HCT116 (cell line): ENCODE results near the gene PLEKHA5. TPM values are rescaled to one million over a fixed set of nuclear protein-coding genes. Genes with fewer than 3 reads are reported as not detected.

Experiments
- ATAC-seq: fragments of 200-7000 bp; cut with Tn5 transposase; 2 replicates; pipeline ENCODE4 v1.9.1; 2020; ENCODE audit warnings: mild to moderate bottlenecking, moderate library complexity
- BruUV-seq: library from RNA; stranded (reverse); fragments of 400-500 nt; replicated peaks from 2 replicates; lab custom pipeline; 2021; lab: Mats Ljungman, UMichigan
- CTCF ChIA-PET: fragments of 300-600 bp; sonication (Branson Sonifier 250); formaldehyde crosslinking; loops from one replicate; lab custom pipeline; 2021; ENCODE audit warnings: antibody characterized with exemption; lab: Charles Lee
- POLR2A ChIA-PET: fragments of 300-600, 350-600 bp; sonication (Branson Sonifier 250); formaldehyde crosslinking; loops from one replicate; lab custom pipeline; 2021; ENCODE audit warnings: antibody characterized with exemption; lab: Charles Lee
- RAD21 ChIA-PET, 2 experiments: fragments of 300-600 bp; sonication (Branson Sonifier 250); formaldehyde crosslinking; loops; one replicate each; lab custom pipeline; 2023; ENCODE audit warnings: low total read pairs in 2 of 2; ENCODE audit not compliant: uncharacterized antibody in 2 of 2, unreplicated experiment in 2 of 2, low non-redundant PET in 1 of 2; lab: Charles Lee
- DNase-seq: peaks from one replicate; pipeline ENCODE4 v3.0.0-alpha.2; 2010; ENCODE audit warnings: low read depth, low spot score
- H2AFZ ChIP-seq: fragments of 200-600 bp; shearing (Covaris generic), sonication (generic); 2 replicates; pipeline ENCODE4 v1.6.1; 2017; ENCODE audit warnings: low read depth, mixed run types, mixed read lengths, antibody characterized with exemption, low read length; ENCODE audit not compliant: poor library complexity, severe bottlenecking
- H3K27ac ChIP-seq: 2 replicates; pipeline ENCODE4 v1.5.1; 2012; ENCODE audit warnings: low read depth, low read length
- H3K27me3 ChIP-seq: fragments of 200-600 bp; sonication (generic); 2 replicates; pipeline ENCODE4 v1.6.1; 2016; ENCODE audit warnings: mixed run types, low read length, mixed read lengths; ENCODE audit not compliant: insufficient read depth
- H3K36me3 ChIP-seq, 2 experiments: fragments of 200-500 bp in 1 of 2; fragments of 200-600 bp in 1 of 2; sonication (Bioruptor generic) in 1 of 2; sonication (generic) in 1 of 2; 2 replicates each; pipeline versions ENCODE4 v1.5.1 to v1.6.1; 2014 to 2016; ENCODE audit warnings: low read length in 2 of 2, inconsistent platforms in 1 of 2, mixed read lengths in 1 of 2, mixed run types in 1 of 2; ENCODE audit not compliant: insufficient read depth in 2 of 2, control insufficient read depth in 1 of 2
- H3K4me1 ChIP-seq, 2 experiments: fragments of 200-600 bp in 1 of 2; sonication (generic) in 1 of 2; 2 replicates each; pipeline versions ENCODE4 v1.5.1 to v1.6.1; 2012 to 2017; ENCODE audit warnings: low read length in 2 of 2, inconsistent platforms in 1 of 2, mild to moderate bottlenecking in 1 of 2, mixed read lengths in 1 of 2, mixed run types in 1 of 2, moderate library complexity in 1 of 2; ENCODE audit not compliant: insufficient read depth in 2 of 2, control insufficient read depth in 1 of 2
- H3K4me2 ChIP-seq: fragments of 200-600 bp; sonication (generic); 2 replicates; pipeline ENCODE4 v1.6.1; 2017; ENCODE audit warnings: mixed run types, low read length, mixed read lengths
- H3K4me3 ChIP-seq, 2 experiments: fragments of 200-600 bp in 1 of 2; sonication (generic) in 1 of 2; replicated peaks in 1 of 2; 2 replicates each; pipeline ENCODE4 v1.5.1; 2011 to 2016; ENCODE audit warnings: low read length in 2 of 2, control low read depth in 1 of 2, low read depth in 1 of 2, mild to moderate bottlenecking in 1 of 2, mixed read lengths in 1 of 2, mixed run types in 1 of 2
- H3K79me2 ChIP-seq: fragments of 200-600 bp; sonication (generic); 2 replicates; pipeline ENCODE4 v1.6.1; 2017; ENCODE audit warnings: mild to moderate bottlenecking, mixed run types, low read length, moderate library complexity, mixed read lengths; ENCODE audit not compliant: insufficient read depth
- H3K9ac ChIP-seq: fragments of 200-600 bp; sonication (generic); 2 replicates; pipeline ENCODE4 v1.6.1; 2016; ENCODE audit warnings: low read length, mixed read lengths
- H3K9me2 ChIP-seq: fragments of 200-600 bp; sonication (generic), shearing (Covaris generic); 2 replicates; pipeline ENCODE4 v1.6.1; 2017; ENCODE audit warnings: mixed run types, mild to moderate bottlenecking, moderate library complexity; ENCODE audit not compliant: insufficient read depth
- H3K9me3 ChIP-seq, 2 experiments: fragments of 200-500 bp in 1 of 2; fragments of 200-600 bp in 1 of 2; sonication (Bioruptor generic) in 1 of 2; sonication (generic) in 1 of 2; 2 replicates each; pipeline ENCODE4 v1.6.1; 2014 to 2017; ENCODE audit warnings: low read length in 2 of 2, mixed read lengths in 2 of 2, inconsistent platforms in 1 of 2, low read depth in 1 of 2, mild to moderate bottlenecking in 1 of 2, mixed run types in 1 of 2, moderate library complexity in 1 of 2; ENCODE audit not compliant: control insufficient read depth in 1 of 2, insufficient read depth in 1 of 2
- H4K20me1 ChIP-seq: fragments of 200-600 bp; sonication (generic), shearing (Covaris generic); 2 replicates; pipeline ENCODE4 v1.6.1; 2017; ENCODE audit warnings: mixed run types, mild to moderate bottlenecking, moderate library complexity; ENCODE audit not compliant: insufficient read depth
- CBX3 ChIP-seq: IDR thresholded peaks from 2 replicates; pipeline ENCODE4 v1.6.1; 2012; ENCODE audit warnings: low read depth
- ELF1 ChIP-seq: IDR thresholded peaks from 2 replicates; pipeline ENCODE4 v1.6.1; 2012; ENCODE audit warnings: low read depth, borderline replicate concordance
- EZH2 ChIP-seq: fragments of 200-600 bp; sonication (generic); IDR thresholded peaks from 2 replicates; pipeline ENCODE4 v1.6.1; 2017; ENCODE audit warnings: antibody characterized with exemption, mixed run types
- EZH2phosphoT487 ChIP-seq: fragments of 200-600 bp; IDR thresholded peaks from 2 replicates; pipeline ENCODE4 v1.6.1; 2018; ENCODE audit warnings: antibody characterized with exemption, borderline replicate concordance
- FOSL1 ChIP-seq: IDR thresholded peaks from 2 replicates; pipeline ENCODE4 v1.6.1; 2012; ENCODE audit warnings: low read depth
- SP1 ChIP-seq: IDR thresholded peaks from 2 replicates; pipeline ENCODE4 v1.6.1; 2012; ENCODE audit warnings: low read depth
- TCF7L2 ChIP-seq: IDR thresholded peaks from 2 replicates; pipeline ENCODE4 v1.7.0; 2011; ENCODE audit warnings: borderline replicate concordance, inconsistent platforms; ENCODE audit not compliant: insufficient read depth, insufficient read length; ENCODE audit errors: extremely low read depth
- intact Hi-C: fragments of 100-400 bp; cut with micrococcal nuclease; formaldehyde crosslinking; loops from 2 replicates; pipeline ENCODE4 v1.10.0; 2022
- total RNA-seq: library from RNA; stranded (reverse); gene quantifications from one replicate; pipeline ENCODE4 v1.2.1, GENCODE V29; 2021; ENCODE audit not compliant: unreplicated experiment
- TF ChIP-seq, protein P1 (sequence below): IDR thresholded peaks from 2 replicates; pipeline ENCODE4 v1.6.1; 2011; ENCODE audit warnings: mild to moderate bottlenecking, low read length, moderate library complexity; ENCODE audit not compliant: insufficient replicate concordance; ENCODE audit errors: extremely low read depth
- TF ChIP-seq, protein P2 (sequence below): IDR thresholded peaks from 2 replicates; pipeline ENCODE4 v1.6.1; 2012
- TF ChIP-seq, protein P3 (sequence below): IDR thresholded peaks from 2 replicates; pipeline ENCODE4 v1.6.1; 2012; ENCODE audit warnings: low read depth

PLEKHA5 gene
- total RNA-seq, 1 experiment from 2014 or later: 18.9 TPM

DNA sequence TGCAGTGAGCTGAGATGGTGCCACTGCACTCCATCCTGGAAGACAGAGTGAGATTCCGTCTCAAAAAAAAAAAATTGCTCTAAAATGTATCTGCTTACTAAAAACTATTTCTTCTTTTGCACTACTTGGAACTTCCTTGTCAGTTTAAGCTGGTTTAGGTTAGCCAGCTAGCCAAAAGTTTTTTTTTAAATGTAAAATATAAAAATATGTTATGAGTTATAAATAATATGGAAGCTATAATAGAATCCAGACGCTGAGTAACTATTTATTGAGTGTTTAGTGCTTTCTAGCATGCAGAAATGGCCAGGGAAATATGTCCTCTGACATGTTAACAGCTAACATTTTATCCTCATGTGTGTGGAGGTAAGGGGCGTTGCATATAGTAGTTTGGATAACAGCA lies 85.6 kb downstream of the PLEKHA5 start:
- H3K79me2 ChIP-seq: peaks cover 7% of the 10 kb centered on the region; the same call in 1 of the 2 replicates
- RAD21 ChIA-PET: no interaction called here
- H3K9ac ChIP-seq: no peak overlapping the region
- ATAC-seq: no peak
- no TSS peak for BruUV-seq
- H3K27me3 ChIP-seq: no peaks in the 10 kb centered on the region
- no peak overlapping the region for H3K4me2 ChIP-seq
- no peak for DNase-seq
- TF ChIP-seq, protein P1, sequence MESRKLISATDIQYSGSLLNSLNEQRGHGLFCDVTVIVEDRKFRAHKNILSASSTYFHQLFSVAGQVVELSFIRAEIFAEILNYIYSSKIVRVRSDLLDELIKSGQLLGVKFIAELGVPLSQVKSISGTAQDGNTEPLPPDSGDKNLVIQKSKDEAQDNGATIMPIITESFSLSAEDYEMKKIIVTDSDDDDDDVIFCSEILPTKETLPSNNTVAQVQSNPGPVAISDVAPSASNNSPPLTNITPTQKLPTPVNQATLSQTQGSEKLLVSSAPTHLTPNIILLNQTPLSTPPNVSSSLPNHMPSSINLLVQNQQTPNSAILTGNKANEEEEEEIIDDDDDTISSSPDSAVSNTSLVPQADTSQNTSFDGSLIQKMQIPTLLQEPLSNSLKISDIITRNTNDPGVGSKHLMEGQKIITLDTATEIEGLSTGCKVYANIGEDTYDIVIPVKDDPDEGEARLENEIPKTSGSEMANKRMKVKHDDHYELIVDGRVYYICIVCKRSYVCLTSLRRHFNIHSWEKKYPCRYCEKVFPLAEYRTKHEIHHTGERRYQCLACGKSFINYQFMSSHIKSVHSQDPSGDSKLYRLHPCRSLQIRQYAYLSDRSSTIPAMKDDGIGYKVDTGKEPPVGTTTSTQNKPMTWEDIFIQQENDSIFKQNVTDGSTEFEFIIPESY: no peak
- TF ChIP-seq, protein P2, sequence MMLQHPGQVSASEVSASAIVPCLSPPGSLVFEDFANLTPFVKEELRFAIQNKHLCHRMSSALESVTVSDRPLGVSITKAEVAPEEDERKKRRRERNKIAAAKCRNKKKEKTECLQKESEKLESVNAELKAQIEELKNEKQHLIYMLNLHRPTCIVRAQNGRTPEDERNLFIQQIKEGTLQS: no peak
- TF ChIP-seq ELF1: no peak
- TF ChIP-seq EZH2phosphoT487: no peak
- no peak for TF ChIP-seq FOSL1
- TF ChIP-seq SP1: no peak
- H3K9me2 ChIP-seq: no peaks in the 10 kb centered on the region
- H3K27ac ChIP-seq: no peak overlapping the region
- no peaks in the 10 kb centered on the region; the same call in 1 of the 2 replicates for H4K20me1 ChIP-seq
- POLR2A ChIA-PET: no interaction called here
- CTCF ChIA-PET: interaction anchor here (1.2 kb wide), 1 partner anchor 355 kb away, joined by 3 read pairs; no protein-coding TSS in a partner anchor
- no peaks in the 10 kb centered on the region for H3K4me1 ChIP-seq
- H2AFZ ChIP-seq: no peak overlapping the region
- intact Hi-C loops: no loop called here
- no peaks in the 10 kb centered on the region for H3K36me3 ChIP-seq
- no peak overlapping the region for H3K4me3 ChIP-seq
- no peaks in the 10 kb centered on the region for H3K9me3 ChIP-seq

DNA sequence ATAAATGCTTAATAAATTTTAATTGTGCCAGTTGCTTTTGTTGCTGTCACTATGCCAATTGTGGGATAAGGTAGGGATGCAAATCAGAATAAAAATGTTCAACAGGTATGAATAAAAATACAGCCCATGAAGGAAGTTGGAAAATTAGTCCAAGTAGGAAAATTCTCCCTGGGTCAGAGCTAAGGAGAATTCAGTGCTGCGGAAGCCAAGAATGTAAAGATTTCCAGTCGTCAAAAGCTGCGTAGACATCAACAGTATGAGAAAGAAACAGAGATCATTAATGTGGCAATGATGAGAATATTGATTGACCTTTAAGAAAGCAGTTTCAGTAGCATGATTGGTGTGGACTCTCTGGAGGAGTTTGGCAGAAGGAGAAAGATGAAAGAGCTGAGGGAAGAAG lies 87.9 kb downstream of the PLEKHA5 start:
- intact Hi-C loops: no loop called here
- ATAC-seq: no peak
- Histone ChIP-seq H3K4me2 (no peak overlapping the region), H2AFZ (no peak overlapping the region), H3K9me3 (no peaks in the 10 kb centered on the region), H3K4me1 (no peaks in the 10 kb centered on the region), H3K79me2 (peaks cover 7% of the 10 kb centered on the region; the same call in 1 of the 2 replicates), H3K27me3 (no peaks in the 10 kb centered on the region), H3K27ac (no peak overlapping the region), H3K36me3 (no peaks in the 10 kb centered on the region), H3K9ac (no peak overlapping the region), H3K9me2 (no peaks in the 10 kb centered on the region), H4K20me1 (no peaks in the 10 kb centered on the region), H3K4me3 (no peak overlapping the region)
- POLR2A ChIA-PET: no interaction called here
- no peak for DNase-seq
- CTCF ChIA-PET: no interaction called here
- BruUV-seq: no TSS peak
- RAD21 ChIA-PET: no interaction called here
- TF ChIP-seq CBX3 (no peak), SP1 (no peak), TCF7L2 (no peak), EZH2 (no peak)
- TF ChIP-seq, protein P3, sequence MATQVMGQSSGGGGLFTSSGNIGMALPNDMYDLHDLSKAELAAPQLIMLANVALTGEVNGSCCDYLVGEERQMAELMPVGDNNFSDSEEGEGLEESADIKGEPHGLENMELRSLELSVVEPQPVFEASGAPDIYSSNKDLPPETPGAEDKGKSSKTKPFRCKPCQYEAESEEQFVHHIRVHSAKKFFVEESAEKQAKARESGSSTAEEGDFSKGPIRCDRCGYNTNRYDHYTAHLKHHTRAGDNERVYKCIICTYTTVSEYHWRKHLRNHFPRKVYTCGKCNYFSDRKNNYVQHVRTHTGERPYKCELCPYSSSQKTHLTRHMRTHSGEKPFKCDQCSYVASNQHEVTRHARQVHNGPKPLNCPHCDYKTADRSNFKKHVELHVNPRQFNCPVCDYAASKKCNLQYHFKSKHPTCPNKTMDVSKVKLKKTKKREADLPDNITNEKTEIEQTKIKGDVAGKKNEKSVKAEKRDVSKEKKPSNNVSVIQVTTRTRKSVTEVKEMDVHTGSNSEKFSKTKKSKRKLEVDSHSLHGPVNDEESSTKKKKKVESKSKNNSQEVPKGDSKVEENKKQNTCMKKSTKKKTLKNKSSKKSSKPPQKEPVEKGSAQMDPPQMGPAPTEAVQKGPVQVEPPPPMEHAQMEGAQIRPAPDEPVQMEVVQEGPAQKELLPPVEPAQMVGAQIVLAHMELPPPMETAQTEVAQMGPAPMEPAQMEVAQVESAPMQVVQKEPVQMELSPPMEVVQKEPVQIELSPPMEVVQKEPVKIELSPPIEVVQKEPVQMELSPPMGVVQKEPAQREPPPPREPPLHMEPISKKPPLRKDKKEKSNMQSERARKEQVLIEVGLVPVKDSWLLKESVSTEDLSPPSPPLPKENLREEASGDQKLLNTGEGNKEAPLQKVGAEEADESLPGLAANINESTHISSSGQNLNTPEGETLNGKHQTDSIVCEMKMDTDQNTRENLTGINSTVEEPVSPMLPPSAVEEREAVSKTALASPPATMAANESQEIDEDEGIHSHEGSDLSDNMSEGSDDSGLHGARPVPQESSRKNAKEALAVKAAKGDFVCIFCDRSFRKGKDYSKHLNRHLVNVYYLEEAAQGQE: no peak
- TF ChIP-seq, protein P1: no peak
- TF ChIP-seq, protein P2: no peak
